HEK293 (cell line): ENCODE data around the gene STK4.
A peak's percentile ranks its signal among the peaks of the same experiment; 100 is the strongest.

Experiments used
- CTCF ChIA-PET: fragments of 350-600 bp; formaldehyde crosslinking; extraction: SDS; loops from one replicate; lab custom pipeline; 2021; ENCODE audit warnings: antibody characterized with exemption; lab: Yijun Ruan, JAX
- POLR2A ChIA-PET: fragments of 300-600 bp; formaldehyde crosslinking; extraction: SDS; loops from one replicate; lab custom pipeline; 2020; ENCODE audit warnings: antibody characterized with exemption, inconsistent platforms; lab: Yijun Ruan, JAX
- H3K27ac ChIP-seq: fragments of 200-500 bp; sonication (Bioruptor generic); 2 replicates; pipeline ENCODE4 v1.5.1; 2014; ENCODE audit warnings: low read depth, low read length, control low read depth, inconsistent platforms; ENCODE audit errors: extremely low read depth
- H3K36me3 ChIP-seq, 2 experiments: fragments of 200-500 bp in 1 of 2; sonication (Bioruptor generic) in 1 of 2; 1 replicate in 1 of 2; 2 replicates in 1 of 2; pipeline ENCODE4 v1.5.1; 2014 to 2017; ENCODE audit warnings: inconsistent platforms in 2 of 2, low read length in 2 of 2; ENCODE audit not compliant: control insufficient read depth in 2 of 2, insufficient read depth in 1 of 2
- H3K4me1 ChIP-seq: fragments of 200-500 bp; sonication (Bioruptor generic); 2 replicates; pipeline ENCODE4 v1.5.1; 2014; ENCODE audit warnings: mild to moderate bottlenecking, low read length, inconsistent platforms; ENCODE audit not compliant: control insufficient read depth, insufficient read depth
- H3K4me3 ChIP-seq: 2 replicates; pipeline ENCODE4 v1.5.1; 2011; ENCODE audit warnings: low read depth, mild to moderate bottlenecking, control low read depth, low read length, moderate library complexity
- H3K9me3 ChIP-seq: fragments of 200-500 bp; sonication (Bioruptor generic); 2 replicates; pipeline ENCODE4 v1.5.1; 2014; ENCODE audit warnings: low read depth, low read length, inconsistent platforms; ENCODE audit not compliant: control insufficient read depth, insufficient read depth
- INSM2 ChIP-seq: fragments of 450-650 bp; formaldehyde crosslinking; IDR thresholded peaks from 2 replicates; pipeline ENCODE4 v1.5.1; 2016; ENCODE audit warnings: missing biosample characterization, missing genetic modification characterization
- OSR2 ChIP-seq: fragments of 450-650 bp; formaldehyde crosslinking; IDR thresholded peaks from 2 replicates; pipeline ENCODE4 v1.5.1; 2016; ENCODE audit warnings: missing biosample characterization, missing genetic modification characterization
- SP3 ChIP-seq: fragments of 450-650 bp; formaldehyde crosslinking; IDR thresholded peaks from 2 replicates; pipeline ENCODE4 v1.5.1; 2016; ENCODE audit warnings: missing biosample characterization, missing genetic modification characterization
- ZBTB10 ChIP-seq: fragments of 450-650 bp; formaldehyde crosslinking; IDR thresholded peaks from 2 replicates; pipeline ENCODE4 v1.5.1; 2016; ENCODE audit warnings: missing biosample characterization, missing genetic modification characterization
- ZBTB7A ChIP-seq: fragments of 450-650 bp; formaldehyde crosslinking; IDR thresholded peaks from 2 replicates; pipeline ENCODE4 v1.5.1; 2016; ENCODE audit warnings: low read depth, missing biosample characterization, missing genetic modification characterization
- ZNF184 ChIP-seq: fragments of 450-650 bp; IDR thresholded peaks from 2 replicates; pipeline ENCODE4 v1.5.1; 2018; ENCODE audit warnings: missing biosample characterization, mild to moderate bottlenecking, missing genetic modification characterization
- ZNF239 ChIP-seq: fragments of 450-650 bp; formaldehyde crosslinking; IDR thresholded peaks from 2 replicates; pipeline ENCODE4 v1.5.1; 2016; ENCODE audit warnings: missing biosample characterization, missing genetic modification characterization
- ZNF274 ChIP-seq, 2 experiments: fragments of 200-500 bp in 1 of 2; fragments of 450-650 bp in 1 of 2; sonication (Bioruptor generic) in 1 of 2; formaldehyde crosslinking in 1 of 2; IDR thresholded peaks; 2 replicates each; pipeline versions ENCODE4 v1.5.1 to v1.6.1; 2014 to 2016; ENCODE audit warnings: borderline replicate concordance in 1 of 2, inconsistent platforms in 1 of 2, low read length in 1 of 2, missing biosample characterization in 1 of 2, missing genetic modification characterization in 1 of 2
- ZNF366 ChIP-seq: fragments of 450-650 bp; formaldehyde crosslinking; conservative IDR thresholded peaks from 2 replicates; pipeline ENCODE4 v1.5.1; 2016; ENCODE audit warnings: missing biosample characterization, missing genetic modification characterization
- ZNF488 ChIP-seq: fragments of 450-650 bp; formaldehyde crosslinking; IDR thresholded peaks from 2 replicates; pipeline ENCODE4 v1.5.1; 2016; ENCODE audit warnings: missing biosample characterization, missing genetic modification characterization
- ZNF501 ChIP-seq: fragments of 450-650 bp; formaldehyde crosslinking; IDR thresholded peaks from 2 replicates; pipeline ENCODE4 v1.5.1; 2016; ENCODE audit warnings: missing biosample characterization, missing genetic modification characterization
- ZNF610 ChIP-seq: fragments of 450-650 bp; formaldehyde crosslinking; IDR thresholded peaks from 2 replicates; pipeline ENCODE4 v1.5.1; 2016; ENCODE audit warnings: missing biosample characterization, missing genetic modification characterization, borderline replicate concordance
- ZNF626 ChIP-seq: fragments of 450-650 bp; sonication (Bioruptor Pico); formaldehyde crosslinking; IDR thresholded peaks from 2 replicates; pipeline ENCODE4 v1.5.1; 2018; ENCODE audit warnings: missing biosample characterization, missing genetic modification characterization, inconsistent platforms
- ZNF664 ChIP-seq: fragments of 450-650 bp; formaldehyde crosslinking; IDR thresholded peaks from 2 replicates; pipeline ENCODE4 v1.5.1; 2016; ENCODE audit warnings: missing biosample characterization, missing genetic modification characterization
- ZNF76 ChIP-seq: fragments of 450-650 bp; formaldehyde crosslinking; IDR thresholded peaks from 2 replicates; pipeline ENCODE4; 2016; ENCODE audit warnings: low read depth, missing biosample characterization, missing genetic modification characterization, borderline replicate concordance
- ZNF830 ChIP-seq: fragments of 450-650 bp; IDR thresholded peaks from 2 replicates; pipeline ENCODE4 v1.5.0; 2018; ENCODE audit warnings: missing biosample characterization, missing genetic modification characterization, low read depth, mild to moderate bottlenecking, moderate library complexity

Gene STK4

GRCh38 chr20:44965651-44966029 is 672 bp upstream of the STK4 start:
- TF ChIP-seq OSR2 (tag by site-specific recombination) (no peak), ZNF664 (tag by site-specific recombination) (peak; percentile 100), ZNF488 (tag by site-specific recombination) (no peak)
- Histone ChIP-seq H3K36me3 (no peaks in the 10 kb centered on the region), H3K27ac (peak overlapping the region; percentile 54; the same call in 1 of the 2 replicates), H3K4me1 (peaks cover 16% of the 10 kb centered on the region), H3K9me3 (no peaks in the 10 kb centered on the region), H3K4me3 (peak overlapping the region; percentile 95)
- CTCF ChIA-PET: interaction anchor here (1.4 to 1.8 kb wide), 3 partner anchors 9 to 17 kb away, joined by 3 to 5 read pairs (median 5); no protein-coding TSS in a partner anchor
- POLR2A ChIA-PET: no interaction called here

GRCh38 chr20:44967207-44967807 is 995 bp downstream of the STK4 start:
- CTCF ChIA-PET: interaction anchor here (0.7 kb wide), 2 partner anchors 26 to 129 kb away, joined by 3 read pairs; no protein-coding TSS in a partner anchor
- no peak overlapping the region for H3K27ac ChIP-seq
- POLR2A ChIA-PET: interaction anchor here (0.5 kb wide), 1 partner anchor 14 kb away, joined by 4 read pairs; no protein-coding TSS in a partner anchor
- no peaks in the 10 kb centered on the region for H3K9me3 ChIP-seq
- H3K4me1 ChIP-seq: peaks cover 20% of the 10 kb centered on the region
- H3K36me3 ChIP-seq: peaks cover 0 to 3% of the 10 kb centered on the region in 2 experiments; a peak in 2 of 3 replicates
- peak overlapping the region; percentile 95 for H3K4me3 ChIP-seq
- TF ChIP-seq ZNF501: no peak
- no peak for TF ChIP-seq ZNF366 (tag by site-specific recombination)
- TF ChIP-seq ZNF626: no peak
- TF ChIP-seq INSM2 (tag by site-specific recombination): no peak
- no peak for TF ChIP-seq ZNF184 (tag by site-specific recombination)
- no peak for TF ChIP-seq ZNF274 (IDR thresholded peaks at IDR 0.05; ENCODE audit: low read length)
- no peak for TF ChIP-seq ZNF274 (tag by site-specific recombination; IDR thresholded peaks at IDR 0.05; ENCODE audit: borderline replicate concordance)
- no peak for TF ChIP-seq ZNF76 (tag by site-specific recombination)
- no peak for TF ChIP-seq SP3 (tag by site-specific recombination)
- no peak for TF ChIP-seq ZBTB10 (tag by site-specific recombination)
- no peak for TF ChIP-seq ZNF610
- TF ChIP-seq ZNF239 (tag by site-specific recombination): no peak
- TF ChIP-seq ZBTB7A (tag by site-specific recombination): no peak
- no peak for TF ChIP-seq ZNF830 (tag by site-specific recombination)
